ENCODE measurements around the gene PTGR2.

DNA sequence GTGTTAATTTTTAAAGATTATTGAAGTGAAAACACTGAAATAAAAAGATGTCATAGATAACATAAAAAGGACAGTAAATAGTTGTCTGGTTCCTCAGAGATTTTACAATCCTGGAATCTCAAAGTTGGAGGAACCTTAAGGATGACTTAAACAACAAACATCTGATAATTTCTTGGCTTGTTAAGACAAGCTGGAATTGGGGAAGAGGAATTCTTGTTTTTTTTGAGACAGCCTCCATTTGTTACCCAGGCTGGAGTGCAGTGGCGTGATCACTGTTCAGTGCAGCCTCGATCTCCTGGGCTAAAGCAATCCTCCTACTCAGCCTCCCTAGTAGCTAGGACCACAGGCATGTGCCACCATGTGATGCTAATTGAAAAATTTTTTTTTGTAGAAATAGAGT, 37.3 kb downstream of the PTGR2 start:
- TF ChIP-seq, protein P1, sequence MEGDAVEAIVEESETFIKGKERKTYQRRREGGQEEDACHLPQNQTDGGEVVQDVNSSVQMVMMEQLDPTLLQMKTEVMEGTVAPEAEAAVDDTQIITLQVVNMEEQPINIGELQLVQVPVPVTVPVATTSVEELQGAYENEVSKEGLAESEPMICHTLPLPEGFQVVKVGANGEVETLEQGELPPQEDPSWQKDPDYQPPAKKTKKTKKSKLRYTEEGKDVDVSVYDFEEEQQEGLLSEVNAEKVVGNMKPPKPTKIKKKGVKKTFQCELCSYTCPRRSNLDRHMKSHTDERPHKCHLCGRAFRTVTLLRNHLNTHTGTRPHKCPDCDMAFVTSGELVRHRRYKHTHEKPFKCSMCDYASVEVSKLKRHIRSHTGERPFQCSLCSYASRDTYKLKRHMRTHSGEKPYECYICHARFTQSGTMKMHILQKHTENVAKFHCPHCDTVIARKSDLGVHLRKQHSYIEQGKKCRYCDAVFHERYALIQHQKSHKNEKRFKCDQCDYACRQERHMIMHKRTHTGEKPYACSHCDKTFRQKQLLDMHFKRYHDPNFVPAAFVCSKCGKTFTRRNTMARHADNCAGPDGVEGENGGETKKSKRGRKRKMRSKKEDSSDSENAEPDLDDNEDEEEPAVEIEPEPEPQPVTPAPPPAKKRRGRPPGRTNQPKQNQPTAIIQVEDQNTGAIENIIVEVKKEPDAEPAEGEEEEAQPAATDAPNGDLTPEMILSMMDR (IDR thresholded peaks at IDR 0.05; ENCODE audit: insufficient read depth, low read depth, low read length) = no peak
- TF ChIP-seq EZH2 (IDR thresholded peaks at IDR 0.05; ENCODE audit: insufficient read depth, low read length) = no peak
